ENCODE measurements around the gene CFAP99. TPM values are rescaled to one million over a fixed set of nuclear protein-coding genes. Genes with fewer than 3 reads are reported as not detected.

CFAP99 gene
- total RNA-seq, 4 donors from 2014 or later = not detected

DNA sequence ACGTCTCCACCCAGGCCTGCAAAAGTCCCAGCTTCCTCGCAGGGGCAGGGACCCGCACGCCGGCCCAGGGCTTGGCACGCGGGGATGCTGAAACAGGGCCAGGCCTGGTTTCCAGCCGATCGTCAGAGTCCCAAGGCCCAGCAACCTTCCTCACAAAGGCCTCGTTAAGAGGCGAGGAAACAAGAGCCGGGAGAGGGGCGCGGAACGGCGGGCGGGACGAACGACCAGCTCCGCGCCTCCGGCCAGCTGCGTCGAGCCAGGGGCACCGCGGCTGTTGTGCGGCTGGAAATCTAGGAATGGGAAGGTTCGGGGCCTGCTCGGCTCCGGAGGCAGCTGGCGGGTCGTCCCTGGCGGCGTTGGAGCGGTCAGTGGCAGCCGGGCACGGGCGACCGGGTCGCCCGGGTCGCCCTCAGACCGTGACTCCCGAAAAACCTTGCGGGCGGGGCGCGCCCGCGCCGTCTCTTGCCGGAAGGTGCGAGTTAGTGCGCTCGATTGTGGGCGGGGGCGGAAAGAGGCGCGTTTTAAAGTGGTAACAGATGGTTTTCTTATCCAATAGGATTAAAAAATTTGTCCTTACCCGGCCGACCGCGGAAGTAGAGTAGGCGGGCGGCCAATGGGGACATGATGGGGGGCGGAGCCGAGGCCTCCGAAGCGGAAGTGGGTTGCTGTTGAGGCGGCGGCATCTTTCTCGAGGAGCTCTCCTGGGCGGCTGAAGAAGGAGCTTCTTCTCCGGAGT, 49.9 kb downstream of the CFAP99 start, which contains the start of gene RNF4:
TSS of gene RNF4 (plus strand) at position 651 of the 736 bp plus-strand sequence. CDS start 21,388 bp downstream, outside the sequence.
- intact Hi-C loops (cut with DNase I; ENCODE audit: low total_unique reads) = no loop called here
- peak; percentile 97 to 99 for DNase-seq (ENCODE audit: low spot score in 2 of 2)
- H3K4me3 ChIP-seq (ENCODE audit: low read depth, poor library complexity, severe bottlenecking) = peak within 1 kb of the TSS; percentile 97
- no peak for TF ChIP-seq POLR2A (IDR thresholded peaks at IDR 0.05)
- TF ChIP-seq, protein P1, sequence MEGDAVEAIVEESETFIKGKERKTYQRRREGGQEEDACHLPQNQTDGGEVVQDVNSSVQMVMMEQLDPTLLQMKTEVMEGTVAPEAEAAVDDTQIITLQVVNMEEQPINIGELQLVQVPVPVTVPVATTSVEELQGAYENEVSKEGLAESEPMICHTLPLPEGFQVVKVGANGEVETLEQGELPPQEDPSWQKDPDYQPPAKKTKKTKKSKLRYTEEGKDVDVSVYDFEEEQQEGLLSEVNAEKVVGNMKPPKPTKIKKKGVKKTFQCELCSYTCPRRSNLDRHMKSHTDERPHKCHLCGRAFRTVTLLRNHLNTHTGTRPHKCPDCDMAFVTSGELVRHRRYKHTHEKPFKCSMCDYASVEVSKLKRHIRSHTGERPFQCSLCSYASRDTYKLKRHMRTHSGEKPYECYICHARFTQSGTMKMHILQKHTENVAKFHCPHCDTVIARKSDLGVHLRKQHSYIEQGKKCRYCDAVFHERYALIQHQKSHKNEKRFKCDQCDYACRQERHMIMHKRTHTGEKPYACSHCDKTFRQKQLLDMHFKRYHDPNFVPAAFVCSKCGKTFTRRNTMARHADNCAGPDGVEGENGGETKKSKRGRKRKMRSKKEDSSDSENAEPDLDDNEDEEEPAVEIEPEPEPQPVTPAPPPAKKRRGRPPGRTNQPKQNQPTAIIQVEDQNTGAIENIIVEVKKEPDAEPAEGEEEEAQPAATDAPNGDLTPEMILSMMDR (IDR thresholded peaks at IDR 0.05) = no peak
- WGBS, 2 donors = 1% methylated on average over 53 to 73 of the region's 74 CpGs

DNA sequence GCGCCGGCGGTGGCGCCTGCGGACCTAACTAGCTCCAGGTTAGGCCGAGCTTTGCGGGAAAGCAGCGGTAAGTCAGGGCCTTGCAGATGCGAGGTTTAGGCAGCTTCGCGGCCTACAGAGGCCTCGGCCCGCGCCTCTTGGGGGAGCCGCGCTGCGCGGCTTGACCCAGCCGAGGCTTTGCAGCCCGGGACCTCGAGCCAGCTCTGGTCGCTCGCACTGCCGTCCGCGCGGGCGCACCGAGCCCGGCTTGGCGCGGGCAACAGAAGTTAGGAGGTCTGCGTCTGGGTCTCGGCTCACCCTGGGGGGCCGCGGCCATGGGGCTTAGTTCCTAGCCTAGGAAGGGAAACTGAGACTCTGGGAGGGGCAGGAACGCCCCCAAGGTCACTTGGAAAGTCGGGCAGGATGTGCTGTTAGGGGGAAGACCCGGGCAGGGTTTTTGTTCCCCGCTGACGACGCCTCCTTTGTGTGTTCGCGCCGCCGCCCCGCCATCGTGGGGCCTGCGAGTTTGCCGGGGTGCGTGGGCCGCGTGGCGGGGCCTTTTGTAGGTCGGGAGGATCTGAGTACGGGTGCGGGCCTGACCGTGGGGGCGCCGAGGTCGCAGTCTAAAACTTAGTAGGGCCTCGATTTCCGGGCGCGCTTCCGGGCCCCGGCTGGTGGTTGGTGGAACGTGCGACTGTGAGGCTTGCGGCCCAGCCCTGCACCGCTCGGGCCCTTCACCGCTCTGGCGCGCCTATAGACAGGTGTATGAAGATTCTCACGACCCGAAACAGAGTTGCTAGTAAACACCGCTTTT, 50.6 kb downstream of the CFAP99 start:
- peak; percentile 23 to 91 for DNase-seq (ENCODE audit: low spot score in 2 of 2)
- 0% methylated on average over 60 to 78 of the region's 78 CpGs for WGBS, 2 donors
- H3K4me3 ChIP-seq (ENCODE audit: low read depth, poor library complexity, severe bottlenecking) = peak overlapping the region; percentile 97
- TF ChIP-seq, protein P1 (IDR thresholded peaks at IDR 0.05) = no peak
- TF ChIP-seq POLR2A (IDR thresholded peaks at IDR 0.05) = no peak
- intact Hi-C loops (cut with DNase I; ENCODE audit: low total_unique reads) = no loop called here

DNA sequence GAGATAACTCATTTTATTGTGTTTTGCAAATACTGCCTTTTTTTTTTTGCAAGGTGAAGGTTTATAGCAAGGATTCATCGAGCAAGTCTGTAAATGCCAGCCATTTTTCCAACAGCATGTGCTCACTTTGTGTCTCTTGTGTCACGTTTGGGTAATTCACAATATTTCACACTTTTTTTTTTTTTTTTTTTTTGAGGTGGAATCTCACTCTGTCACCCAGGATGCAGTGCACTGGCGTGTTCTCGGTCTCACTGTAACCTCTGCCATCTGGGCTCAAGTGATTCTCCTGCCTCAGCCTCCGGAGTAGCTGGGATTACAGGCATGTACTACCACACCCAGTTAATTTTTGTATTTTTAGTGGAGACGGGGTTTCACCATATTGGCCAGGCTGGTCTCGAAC, 52.0 kb downstream of the CFAP99 start:
- 77 to 80% methylated on average over 7 of the region's 7 CpGs for WGBS, 2 donors
- DNase-seq (ENCODE audit: low spot score in 2 of 2) = no peak
- TF ChIP-seq, protein P1 (IDR thresholded peaks at IDR 0.05) = no peak
- TF ChIP-seq POLR2A (IDR thresholded peaks at IDR 0.05) = no peak
- intact Hi-C loops (cut with DNase I; ENCODE audit: low total_unique reads) = no loop called here
- H3K4me3 ChIP-seq (ENCODE audit: low read depth, poor library complexity, severe bottlenecking) = no peak overlapping the region

DNA sequence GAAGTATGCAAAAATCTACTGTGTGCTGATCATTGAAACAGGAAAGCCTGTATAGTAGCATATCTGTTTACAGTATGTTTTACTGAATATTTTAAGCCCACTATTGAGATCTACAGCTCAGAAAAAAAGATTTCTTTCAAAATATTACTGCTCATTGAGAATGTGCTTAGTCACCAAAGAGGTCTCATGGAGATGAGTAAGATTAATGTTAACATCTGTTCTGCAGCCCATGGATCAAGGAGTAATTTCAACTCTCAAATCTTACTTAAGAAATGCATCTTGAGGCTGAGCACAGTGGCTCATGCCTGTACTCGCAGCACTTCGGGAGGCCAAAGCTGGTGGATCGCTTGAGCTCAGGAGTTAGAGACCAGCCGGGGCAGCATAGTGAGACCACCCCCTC, 53.4 kb downstream of the CFAP99 start:
- 83 to 91% methylated on average over 4 of the region's 4 CpGs for WGBS, 2 donors
- no peak overlapping the region for H3K4me3 ChIP-seq (ENCODE audit: low read depth, poor library complexity, severe bottlenecking)
- intact Hi-C loops (cut with DNase I; ENCODE audit: low total_unique reads) = no loop called here
- no peak for DNase-seq (ENCODE audit: low spot score in 2 of 2)
- TF ChIP-seq, protein P1 (IDR thresholded peaks at IDR 0.05) = no peak
- no peak for TF ChIP-seq POLR2A (IDR thresholded peaks at IDR 0.05)

DNA sequence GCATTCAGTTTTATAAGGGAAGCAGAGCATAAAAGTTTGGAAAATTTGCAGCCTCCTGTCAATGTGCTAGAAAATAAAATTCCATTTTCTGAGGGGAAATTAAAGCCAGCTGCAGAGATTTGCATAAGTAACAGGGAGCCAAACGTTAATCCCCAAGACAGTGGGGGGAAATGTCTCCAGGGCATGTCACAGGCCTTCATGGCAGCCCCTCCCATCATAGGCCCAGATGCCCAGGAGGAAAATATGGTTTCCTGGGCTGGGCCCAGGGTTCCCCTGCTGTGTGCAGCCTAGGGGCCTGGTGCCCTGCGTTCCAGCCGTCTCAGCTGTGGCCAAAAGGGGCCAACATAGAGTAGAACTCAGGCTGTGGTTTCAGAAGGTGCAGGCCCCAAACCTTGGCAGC, 59.5 kb downstream of the CFAP99 start:
- WGBS, 2 donors = 4 to 9% methylated on average over 3 of the region's 3 CpGs
- TF ChIP-seq POLR2A (IDR thresholded peaks at IDR 0.05) = no peak
- TF ChIP-seq, protein P1 (IDR thresholded peaks at IDR 0.05) = no peak
- DNase-seq (ENCODE audit: low spot score in 2 of 2) = no peak
- intact Hi-C loops (cut with DNase I; ENCODE audit: low total_unique reads) = no loop called here
- H3K4me3 ChIP-seq (ENCODE audit: low read depth, poor library complexity, severe bottlenecking) = no peak overlapping the region
